Choroid plexus epithelial cell (primary cell): ENCODE data around the gene NFYA.

Source experiments
- DNase-seq: peaks from one replicate; pipeline ENCODE4 v3.0.0-alpha.2; 2010; ENCODE audit warnings: low read depth
- H3K4me3 ChIP-seq: 2 replicates; pipeline ENCODE4 v1.5.1; 2011; ENCODE audit warnings: low read depth, mild to moderate bottlenecking, control low read depth, low read length, moderate library complexity
- CTCF ChIP-seq: conservative IDR thresholded peaks from 2 replicates; pipeline ENCODE4 v1.5.1; 2011; ENCODE audit warnings: low read depth, mild to moderate bottlenecking, control low read depth, inconsistent platforms, low read length, moderate library complexity

Gene NFYA

DNA sequence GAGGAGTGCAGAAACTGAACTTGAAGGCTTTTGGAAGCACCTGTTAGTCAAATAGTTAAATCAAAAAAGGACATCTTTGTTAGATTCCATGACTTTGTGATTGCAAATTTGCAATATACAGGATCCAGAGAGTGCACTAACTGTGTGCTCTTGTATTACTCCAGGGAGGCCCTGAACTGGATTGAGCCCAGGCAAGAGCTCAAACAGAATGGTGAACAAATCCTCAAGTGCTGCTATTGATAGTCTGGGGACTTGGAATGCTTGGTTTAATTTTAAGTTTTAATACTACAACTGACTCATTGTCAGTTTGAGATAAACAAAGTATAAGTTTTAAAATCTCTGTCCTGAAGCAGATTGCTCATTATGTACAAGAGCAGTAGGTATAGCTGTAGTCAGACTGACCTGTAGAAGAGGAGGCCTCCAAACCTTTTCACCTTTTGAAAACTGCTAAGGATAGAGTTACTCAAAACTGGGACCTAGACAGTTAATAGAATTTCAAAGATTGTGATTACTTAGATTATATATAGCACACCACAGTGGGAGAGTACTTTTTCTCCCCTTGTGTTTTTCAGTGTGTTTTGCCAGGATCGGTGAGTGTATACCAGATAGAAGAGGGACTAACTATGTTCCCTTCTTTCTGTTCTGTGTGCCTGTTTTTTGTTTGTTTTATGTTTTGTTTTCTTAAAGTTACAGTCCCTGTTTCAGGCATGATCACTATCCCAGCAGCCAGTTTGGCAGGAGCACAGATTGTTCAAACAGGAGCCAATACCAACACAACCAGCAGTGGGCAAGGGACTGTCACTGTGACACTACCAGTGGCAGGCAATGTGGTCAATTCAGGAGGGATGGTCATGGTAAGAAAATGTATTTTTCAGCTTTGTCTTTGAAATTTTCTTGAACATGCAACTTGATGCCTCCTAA lies 18.3 kb downstream of the NFYA start:
- TF ChIP-seq CTCF = no peak
- DNase-seq = no peak
- H3K4me3 ChIP-seq = no peak overlapping the region

GRCh38 chr6:41092421-41093140 lies 19.8 kb downstream of the NFYA start:
- peak; percentile 62 for TF ChIP-seq CTCF
- DNase-seq = peak; percentile 72
- H3K4me3 ChIP-seq = no peak overlapping the region

- no peak for TF ChIP-seq CTCF
- no peak overlapping the region for H3K4me3 ChIP-seq
- DNase-seq = peak; percentile 79
Observed at GRCh38 chr6:41093729-41094128, 21.0 kb downstream of the NFYA start.

DNA sequence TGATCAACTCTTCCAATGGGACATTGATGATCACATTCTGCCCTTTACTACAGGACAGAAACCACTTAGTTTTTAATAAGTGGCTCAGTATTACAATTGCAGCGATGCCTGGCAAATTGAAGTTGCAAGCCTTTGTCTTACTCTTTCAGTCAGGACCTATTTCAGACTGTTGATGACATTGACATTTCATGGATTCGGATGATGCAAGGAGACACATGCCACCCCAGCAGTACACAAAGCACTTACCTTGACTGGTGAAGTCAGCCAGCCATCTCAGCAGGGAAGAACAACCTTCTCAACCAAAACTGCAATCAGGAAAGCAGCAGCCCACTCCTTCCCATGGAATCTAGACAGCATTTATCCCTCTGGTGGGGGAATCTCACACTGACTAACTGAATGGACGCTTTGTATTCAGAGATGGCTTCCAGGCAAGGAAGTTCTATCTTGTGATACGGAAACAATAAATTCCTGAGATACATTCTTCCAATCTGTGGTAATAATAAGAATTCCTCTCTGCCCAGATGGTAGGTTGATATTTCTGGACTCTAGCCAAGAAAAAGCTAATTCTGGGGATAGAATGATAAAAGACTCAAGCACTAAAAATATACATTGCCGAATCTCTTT lies 24.8 kb downstream of the NFYA start:
- DNase-seq = peak; percentile 87

DNA sequence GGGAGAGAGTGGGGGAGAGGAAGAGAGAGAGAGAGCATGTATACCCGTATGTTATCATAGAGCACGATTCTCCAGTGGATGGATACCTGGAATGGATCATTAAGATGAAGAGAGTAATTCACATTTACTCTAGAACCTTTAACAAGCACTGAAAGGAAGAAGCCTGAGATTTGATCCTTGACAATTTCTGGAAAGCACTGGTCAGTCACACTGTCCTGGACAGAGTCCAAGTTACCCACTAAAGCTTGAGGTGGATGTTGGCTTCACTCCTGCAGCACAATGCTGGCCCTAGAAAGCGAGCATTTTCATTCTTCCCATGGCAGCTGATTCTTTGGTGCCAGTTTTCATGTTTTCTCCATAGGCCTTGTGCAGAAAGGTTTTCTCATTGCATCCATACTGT lies 25.6 kb downstream of the NFYA start:
- no peak for TF ChIP-seq CTCF
- DNase-seq = peak; percentile 52
- H3K4me3 ChIP-seq = no peak overlapping the region

More for the DNA sequence above, 24.8 kb downstream of the NFYA start:
- TF ChIP-seq CTCF = peak; percentile 36
- no peak overlapping the region for H3K4me3 ChIP-seq

DNA sequence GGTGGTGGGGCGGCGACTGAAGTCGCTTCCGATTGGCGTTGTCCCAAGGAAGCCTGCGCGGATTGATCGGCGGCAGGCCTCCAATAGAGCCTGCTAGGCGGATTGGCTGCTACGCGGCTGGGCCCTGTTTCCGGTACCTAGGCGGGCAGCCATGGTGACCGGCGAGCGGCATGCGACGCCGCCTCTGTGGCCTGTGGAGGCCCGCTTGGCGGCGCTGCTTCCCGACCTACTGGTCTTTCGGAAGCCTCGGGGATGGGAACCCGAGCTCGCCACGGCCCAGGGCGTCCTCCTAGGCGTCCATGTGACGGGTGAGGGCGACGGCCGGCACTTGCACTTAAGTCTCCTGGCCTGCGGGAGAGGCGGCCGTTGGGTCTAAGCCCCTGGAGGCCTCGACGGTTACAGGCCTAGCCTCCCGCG lies 28.1 kb downstream of the NFYA start:
- no peak for DNase-seq
- H3K4me3 ChIP-seq = no peak overlapping the region
- no peak for TF ChIP-seq CTCF
